COLO668 (cell line): ENCODE measurements around the gene FHL1.
"Not testable (repeated sequence)": the region's sequence is repeated elsewhere in the genome, so short reads cannot be mapped to it uniquely, and the experiment has no call there.

Experiments used
- DNase-seq: peaks from one replicate; lab custom pipeline; 2025; ENCODE audit not compliant: unreplicated experiment; lab: John Stamatoyannopoulos, UW

Gene FHL1

GRCh38 chrX:136146614-136147314, 569 bp upstream of the FHL1 start:
- DNase-seq = no peak

- DNase-seq = no peak
Observed at GRCh38 chrX:136147976-136148375, 643 bp downstream of the FHL1 start.

GRCh38 chrX:136148391-136148790, 1.1 kb downstream of the FHL1 start:
- no peak for DNase-seq

GRCh38 chrX:136154998-136155397, 7.7 kb downstream of the FHL1 start:
- DNase-seq = no peak

GRCh38 chrX:136156560-136157117, 9.3 kb downstream of the FHL1 start:
- DNase-seq = no peak

- DNase-seq = no peak
Observed at GRCh38 chrX:136157187-136157586, 9.9 kb downstream of the FHL1 start.

GRCh38 chrX:136158685-136159084, 11.4 kb downstream of the FHL1 start:
- no peak for DNase-seq

GRCh38 chrX:136159611-136160025, 12.3 kb downstream of the FHL1 start:
- DNase-seq = no peak

- peak; percentile 11 for DNase-seq
Observed at GRCh38 chrX:136162827-136163570, 15.7 kb downstream of the FHL1 start.

GRCh38 chrX:136163689-136164088, 16.4 kb downstream of the FHL1 start:
- DNase-seq = no peak

- no peak for DNase-seq
Observed at GRCh38 chrX:136165406-136165805, 18.1 kb downstream of the FHL1 start.

GRCh38 chrX:136166221-136166855, 19.0 kb downstream of the FHL1 start:
- DNase-seq = no peak

GRCh38 chrX:136167989-136168388, 20.7 kb downstream of the FHL1 start:
- not testable (repeated sequence) for DNase-seq

GRCh38 chrX:136168929-136169735, 21.8 kb downstream of the FHL1 start:
- no peak for DNase-seq

GRCh38 chrX:136170139-136170800, 22.9 kb downstream of the FHL1 start:
- DNase-seq = no peak

GRCh38 chrX:136171420-136171819, 24.1 kb downstream of the FHL1 start:
- DNase-seq = no peak

GRCh38 chrX:136176399-136176825, 29.1 kb downstream of the FHL1 start:
- no peak for DNase-seq

- no peak for DNase-seq
Observed at GRCh38 chrX:136179133-136179532, 31.8 kb downstream of the FHL1 start.

GRCh38 chrX:136182414-136182813, 35.1 kb downstream of the FHL1 start:
- DNase-seq = no peak

GRCh38 chrX:136183172-136183571, 35.8 kb downstream of the FHL1 start:
- no peak for DNase-seq
